ENCODE data around the gene HNRNPA3.
"Not testable (repeated sequence)": the region's sequence is repeated elsewhere in the genome, so short reads cannot be mapped to it uniquely, and the experiment has no call there.

HNRNPA3 gene

GRCh38 chr2:177188482-177189469 is 23.8 kb upstream of the HNRNPA3 start:
- DNase-seq, result no peak

GRCh38 chr2:177190941-177191340 is 21.7 kb upstream of the HNRNPA3 start:
- DNase-seq, result no peak

- DNase-seq, result no peak
Observed at GRCh38 chr2:177192788-177193187, 19.8 kb upstream of the HNRNPA3 start.

- DNase-seq, result no peak
Observed at GRCh38 chr2:177193240-177193639, 19.4 kb upstream of the HNRNPA3 start.

- no peak for DNase-seq
Observed at GRCh38 chr2:177195194-177195593, 17.4 kb upstream of the HNRNPA3 start.

- not testable (repeated sequence) for DNase-seq
Observed at GRCh38 chr2:177200419-177200818, 12.2 kb upstream of the HNRNPA3 start.

GRCh38 chr2:177201919-177202346 is 10.7 kb upstream of the HNRNPA3 start:
- no peak for DNase-seq

GRCh38 chr2:177204417-177204816 is 8.2 kb upstream of the HNRNPA3 start:
- DNase-seq, result no peak

GRCh38 chr2:177207101-177207500 is 5.5 kb upstream of the HNRNPA3 start:
- DNase-seq, result no peak

- DNase-seq, result no peak
Observed at GRCh38 chr2:177211169-177211568, 1.4 kb upstream of the HNRNPA3 start.

GRCh38 chr2:177211576-177212105 is 953 bp upstream of the HNRNPA3 start:
- DNase-seq, result no peak

- peak; percentile 86 to 96 (median 90) for DNase-seq
Observed at GRCh38 chr2:177212891-177213856, 580 bp downstream of the HNRNPA3 start.

- no peak for DNase-seq
Observed at GRCh38 chr2:177217247-177217843, 4.8 kb downstream of the HNRNPA3 start.

GRCh38 chr2:177219787-177220186 is 7.2 kb downstream of the HNRNPA3 start:
- DNase-seq, result not testable (repeated sequence)

GRCh38 chr2:177221534-177221933 is 8.9 kb downstream of the HNRNPA3 start:
- DNase-seq, result no peak

GRCh38 chr2:177221970-177222369 is 9.4 kb downstream of the HNRNPA3 start:
- no peak for DNase-seq

- not testable (repeated sequence) for DNase-seq
Observed at GRCh38 chr2:177223436-177223835, 10.8 kb downstream of the HNRNPA3 start.

- DNase-seq, result no peak
Observed at GRCh38 chr2:177225965-177226360, 13.4 kb downstream of the HNRNPA3 start.

- DNase-seq, result no peak
Observed at GRCh38 chr2:177229442-177230242, 17.0 kb downstream of the HNRNPA3 start.

- DNase-seq, result no peak
Observed at GRCh38 chr2:177231270-177231669, 18.7 kb downstream of the HNRNPA3 start.

- no peak for DNase-seq
Observed at GRCh38 chr2:177232098-177232704, 19.6 kb downstream of the HNRNPA3 start.

All from stimulated activated naive CD4-positive, alpha-beta T cell (primary cell).